ENCODE results near the gene KDM4C. TPM values are rescaled to one million over a fixed set of nuclear protein-coding genes. Genes with fewer than 3 reads are reported as not detected.

KDM4C gene
- total RNA-seq, 1 experiment from 2014 or later, result 7.1 TPM

- no peak overlapping the region for H3K4me3 ChIP-seq (ENCODE audit: low read depth in 2 of 2, low read length in 2 of 2)
- in situ Hi-C loops (cut with HindIII; ENCODE audit: low pct_unique_long_range_greater_than_20kb, low sequenced_read_pairs) (no loop called here), intact Hi-C loops (cut with micrococcal nuclease; ENCODE audit: unreplicated experiment) (no loop called here)
- H3K36me3 ChIP-seq (ENCODE audit: control insufficient read depth, insufficient read depth, low read length), result no peaks in the 10 kb centered on the region
- no peaks in the 10 kb centered on the region for H3K9me3 ChIP-seq (ENCODE audit: control insufficient read depth, insufficient read depth, low read depth, low read length)
- DNase-seq (ENCODE audit: low read depth, low spot score), result no peak
- TF ChIP-seq, protein P1, sequence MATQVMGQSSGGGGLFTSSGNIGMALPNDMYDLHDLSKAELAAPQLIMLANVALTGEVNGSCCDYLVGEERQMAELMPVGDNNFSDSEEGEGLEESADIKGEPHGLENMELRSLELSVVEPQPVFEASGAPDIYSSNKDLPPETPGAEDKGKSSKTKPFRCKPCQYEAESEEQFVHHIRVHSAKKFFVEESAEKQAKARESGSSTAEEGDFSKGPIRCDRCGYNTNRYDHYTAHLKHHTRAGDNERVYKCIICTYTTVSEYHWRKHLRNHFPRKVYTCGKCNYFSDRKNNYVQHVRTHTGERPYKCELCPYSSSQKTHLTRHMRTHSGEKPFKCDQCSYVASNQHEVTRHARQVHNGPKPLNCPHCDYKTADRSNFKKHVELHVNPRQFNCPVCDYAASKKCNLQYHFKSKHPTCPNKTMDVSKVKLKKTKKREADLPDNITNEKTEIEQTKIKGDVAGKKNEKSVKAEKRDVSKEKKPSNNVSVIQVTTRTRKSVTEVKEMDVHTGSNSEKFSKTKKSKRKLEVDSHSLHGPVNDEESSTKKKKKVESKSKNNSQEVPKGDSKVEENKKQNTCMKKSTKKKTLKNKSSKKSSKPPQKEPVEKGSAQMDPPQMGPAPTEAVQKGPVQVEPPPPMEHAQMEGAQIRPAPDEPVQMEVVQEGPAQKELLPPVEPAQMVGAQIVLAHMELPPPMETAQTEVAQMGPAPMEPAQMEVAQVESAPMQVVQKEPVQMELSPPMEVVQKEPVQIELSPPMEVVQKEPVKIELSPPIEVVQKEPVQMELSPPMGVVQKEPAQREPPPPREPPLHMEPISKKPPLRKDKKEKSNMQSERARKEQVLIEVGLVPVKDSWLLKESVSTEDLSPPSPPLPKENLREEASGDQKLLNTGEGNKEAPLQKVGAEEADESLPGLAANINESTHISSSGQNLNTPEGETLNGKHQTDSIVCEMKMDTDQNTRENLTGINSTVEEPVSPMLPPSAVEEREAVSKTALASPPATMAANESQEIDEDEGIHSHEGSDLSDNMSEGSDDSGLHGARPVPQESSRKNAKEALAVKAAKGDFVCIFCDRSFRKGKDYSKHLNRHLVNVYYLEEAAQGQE (IDR thresholded peaks at IDR 0.05; ENCODE audit: insufficient read depth in 1 of 2, low read depth in 2 of 2, low read length in 1 of 2), result no peak
- TF ChIP-seq TCF7L2 (IDR thresholded peaks at IDR 0.05; ENCODE audit: low read depth, low read length) (no peak), POLR2AphosphoS5 (IDR thresholded peaks at IDR 0.05; ENCODE audit: low read depth, low read length) (no peak), CTCF (IDR thresholded peaks at IDR 0.05) (no peak), SIN3A (IDR thresholded peaks at IDR 0.05; ENCODE audit: borderline replicate concordance, insufficient read depth, low read depth, low read length) (no peak)
- no peak overlapping the region for H3K27ac ChIP-seq (ENCODE audit: low read length)
- BruUV-seq (replicated peaks), result no TSS peak
- H3K4me1 ChIP-seq (ENCODE audit: control insufficient read depth, insufficient read depth, low read length), result no peaks in the 10 kb centered on the region
- no peaks in the 10 kb centered on the region for H3K27me3 ChIP-seq (ENCODE audit: control insufficient read depth, insufficient read depth, low read length)
- ChIA-PET CTCF (no interaction called here), POLR2A (no interaction called here)
- ATAC-seq, result no peak
These were observed 201.7 kb downstream of the KDM4C start for GRCh38 chr9:6959270-6960000.

- no peaks in the 10 kb centered on the region for H3K27me3 ChIP-seq (ENCODE audit: control insufficient read depth, insufficient read depth, low read length)
- POLR2A ChIA-PET, result no interaction called here
These were observed 203.0 kb downstream of the KDM4C start for GRCh38 chr9:6960777-6961176.

More at GRCh38 chr9:6960777-6961176, 203.0 kb downstream of the KDM4C start:
- ATAC-seq (no peak), DNase-seq (ENCODE audit: low read depth, low spot score) (no peak)
- CTCF ChIA-PET, result no interaction called here
- H3K36me3 ChIP-seq (ENCODE audit: control insufficient read depth, insufficient read depth, low read length), result no peaks in the 10 kb centered on the region; the same call in 1 of the 2 replicates
- H3K9me3 ChIP-seq (ENCODE audit: control insufficient read depth, insufficient read depth, low read depth, low read length), result no peaks in the 10 kb centered on the region
- intact Hi-C loops (cut with micrococcal nuclease; ENCODE audit: unreplicated experiment), result no loop called here
- BruUV-seq (replicated peaks), result no TSS peak
- H3K27ac ChIP-seq (ENCODE audit: low read length), result no peak overlapping the region
- H3K4me3 ChIP-seq (ENCODE audit: low read depth in 2 of 2, low read length in 2 of 2), result no peak overlapping the region
- in situ Hi-C loops (cut with HindIII; ENCODE audit: low pct_unique_long_range_greater_than_20kb, low sequenced_read_pairs), result no loop called here
- TF ChIP-seq TCF7L2 (IDR thresholded peaks at IDR 0.05; ENCODE audit: low read depth, low read length) (no peak), POLR2AphosphoS5 (IDR thresholded peaks at IDR 0.05; ENCODE audit: low read depth, low read length) (no peak), SIN3A (IDR thresholded peaks at IDR 0.05; ENCODE audit: borderline replicate concordance, insufficient read depth, low read depth, low read length) (no peak), CTCF (IDR thresholded peaks at IDR 0.05) (no peak)
- TF ChIP-seq, protein P1 (IDR thresholded peaks at IDR 0.05; ENCODE audit: insufficient read depth in 1 of 2, low read depth in 2 of 2, low read length in 1 of 2), result no peak
- no peaks in the 10 kb centered on the region for H3K4me1 ChIP-seq (ENCODE audit: control insufficient read depth, insufficient read depth, low read length)
